ENCODE measurements around the gene TJP1.
"Not testable (repeated sequence)": the region's sequence is repeated elsewhere in the genome, so short reads cannot be mapped to it uniquely, and the experiment has no call there.

The TJP1 gene

DNA sequence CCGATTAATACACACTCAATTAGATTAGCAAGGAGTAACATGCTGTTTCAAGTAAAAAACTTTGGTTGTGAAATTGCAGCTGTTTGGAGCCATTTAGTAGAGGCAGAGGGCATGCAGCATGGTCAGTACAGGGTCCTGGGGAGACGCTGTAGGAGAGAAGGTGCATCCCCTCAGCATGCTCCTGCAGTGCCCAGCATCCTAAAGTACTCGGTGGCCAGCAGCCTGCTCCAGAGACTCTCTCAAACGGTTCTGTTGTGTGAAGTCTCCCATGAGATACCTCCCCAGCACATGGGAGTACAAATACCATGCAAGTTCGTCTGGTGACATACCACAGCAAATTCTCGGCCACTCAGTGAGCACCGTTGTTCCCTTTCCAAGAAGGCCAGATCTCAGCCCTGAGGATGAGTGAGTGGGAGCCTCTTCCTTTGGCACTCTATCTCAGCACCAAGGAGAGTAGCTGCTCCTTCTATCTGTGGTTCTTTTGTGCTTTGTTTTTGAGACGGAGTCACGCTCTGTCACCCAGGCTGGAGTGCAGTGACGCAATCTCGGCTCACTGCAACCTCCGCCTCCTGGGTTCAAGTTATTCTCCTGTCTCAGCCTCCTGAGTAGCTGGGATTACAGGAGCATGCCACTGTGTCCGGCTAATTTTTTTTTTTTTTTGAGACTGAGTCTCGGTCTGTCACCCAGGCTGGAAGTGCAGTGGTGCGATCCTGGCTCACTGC is 72.7 kb downstream of the TJP1 start:
- DNase-seq: no peak

DNA sequence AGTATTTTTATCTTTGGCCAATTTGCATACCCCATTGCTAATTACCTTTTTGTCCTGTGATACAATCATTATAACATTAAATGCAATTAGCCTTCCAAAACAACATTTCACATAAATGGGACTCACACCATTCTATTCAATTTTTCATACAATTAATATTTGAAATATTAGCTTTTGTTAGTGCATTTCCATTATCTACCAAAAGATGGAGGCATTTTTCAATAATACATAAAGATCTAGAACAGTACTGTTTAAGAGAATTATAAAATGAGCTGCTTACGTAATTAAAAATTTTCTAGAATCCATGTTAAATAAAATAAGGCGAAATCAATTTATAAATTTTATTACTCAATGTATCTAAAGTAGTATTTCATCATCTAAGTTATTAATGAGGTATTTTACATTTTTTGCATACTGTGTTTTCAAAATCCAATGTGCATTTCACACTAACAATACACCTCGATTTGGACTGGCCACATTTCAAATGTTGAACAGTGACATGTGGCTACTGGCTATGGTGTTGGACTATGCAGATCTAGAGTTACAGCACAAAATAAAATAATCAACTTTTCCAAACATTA is 74.3 kb downstream of the TJP1 start:
- no peak for DNase-seq

DNA sequence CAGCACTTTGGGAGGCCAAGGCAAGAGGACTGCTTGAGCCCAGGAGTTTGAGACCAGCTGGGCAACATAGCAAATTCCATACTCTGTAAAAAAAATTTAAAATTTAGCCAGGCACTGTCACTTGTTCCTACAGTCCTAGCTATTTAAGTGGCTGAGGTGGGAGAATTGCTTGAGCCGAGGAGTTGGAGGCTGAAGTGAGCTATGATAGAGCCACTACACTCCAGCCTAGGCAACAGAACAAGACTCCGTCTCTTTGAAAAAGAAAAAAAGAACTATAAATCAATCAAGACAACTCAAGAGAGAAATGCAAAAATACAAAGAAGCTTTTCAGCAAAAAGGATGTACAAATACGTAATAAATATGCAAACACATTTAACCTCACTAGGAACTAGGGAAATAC is 78.8 kb downstream of the TJP1 start:
- DNase-seq: no peak

DNA sequence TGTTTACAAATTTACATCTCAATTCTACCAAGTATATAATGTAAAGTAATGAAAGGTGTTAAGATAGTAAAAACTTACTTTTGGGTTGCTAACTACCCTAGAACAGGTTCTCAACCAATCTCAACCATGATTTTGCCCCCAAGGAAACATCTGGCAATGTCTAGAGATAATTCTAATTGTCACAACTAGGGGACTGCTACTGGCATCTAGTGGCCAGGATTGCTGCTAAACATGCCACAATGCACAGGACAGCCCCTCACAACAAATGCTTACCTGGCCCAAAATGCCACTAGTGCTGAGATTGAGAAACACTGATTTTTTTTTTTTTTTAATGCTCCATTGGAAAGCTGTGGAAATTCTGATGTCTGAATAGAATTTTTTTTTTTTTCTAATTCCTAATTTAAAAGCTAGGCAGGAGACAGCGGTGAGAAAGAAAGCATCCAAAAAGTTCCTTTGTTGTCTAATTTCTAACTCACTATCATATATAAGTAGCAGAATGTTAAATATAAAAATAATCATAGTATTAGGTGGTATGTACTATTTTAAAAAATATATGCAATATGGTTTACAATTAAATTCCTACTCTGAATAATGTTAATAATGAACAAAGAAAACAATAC is 81.5 kb downstream of the TJP1 start:
- no peak for DNase-seq

DNA sequence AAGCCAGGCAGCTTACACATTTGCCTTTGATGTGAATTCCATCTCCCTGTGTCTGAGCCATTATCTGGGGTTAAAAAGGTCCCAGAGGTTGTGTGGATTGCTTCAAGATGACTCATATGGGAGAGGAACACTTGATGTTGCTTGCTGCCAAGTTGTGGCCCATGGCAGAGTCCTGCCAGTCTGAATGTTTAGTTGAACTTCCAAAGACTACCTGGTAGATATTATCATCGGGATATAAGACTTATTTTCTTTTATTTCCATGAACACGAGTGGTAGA is 85.6 kb downstream of the TJP1 start:
- DNase-seq: no peak

DNA sequence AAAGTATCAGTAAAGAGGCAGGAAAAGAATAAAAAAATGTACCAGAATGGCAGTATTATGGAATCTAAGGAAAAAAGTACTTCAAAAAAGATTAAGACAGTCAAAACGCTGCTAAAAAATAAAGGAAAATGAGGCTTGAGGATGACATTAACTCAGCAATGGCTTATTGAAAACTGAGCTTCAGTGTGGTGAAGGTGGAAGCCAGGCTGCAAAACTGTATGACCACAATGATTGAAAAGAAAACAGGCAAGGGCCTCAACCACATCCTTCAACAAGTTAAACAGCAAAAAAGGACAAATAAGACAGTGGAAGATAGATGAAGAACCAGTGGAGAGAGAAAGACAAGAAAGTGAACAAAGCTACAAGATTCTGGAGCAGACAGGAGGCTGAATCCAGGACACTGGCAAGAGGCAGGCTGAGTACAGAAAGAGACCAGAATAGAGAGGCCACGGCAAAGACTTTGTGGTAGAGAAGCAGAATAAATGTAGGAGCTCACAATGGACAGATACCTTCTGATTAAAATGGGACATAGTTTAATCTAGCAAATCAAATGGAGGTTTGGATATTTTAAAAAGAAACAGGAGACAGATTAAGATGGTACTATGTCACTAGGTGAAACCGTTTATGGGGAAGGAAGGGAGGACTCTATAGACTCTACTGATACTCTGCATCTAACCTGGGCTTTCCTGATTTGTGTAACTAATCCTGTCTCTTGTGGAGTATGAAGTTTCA is 86.1 kb downstream of the TJP1 start:
- DNase-seq: no peak

DNA sequence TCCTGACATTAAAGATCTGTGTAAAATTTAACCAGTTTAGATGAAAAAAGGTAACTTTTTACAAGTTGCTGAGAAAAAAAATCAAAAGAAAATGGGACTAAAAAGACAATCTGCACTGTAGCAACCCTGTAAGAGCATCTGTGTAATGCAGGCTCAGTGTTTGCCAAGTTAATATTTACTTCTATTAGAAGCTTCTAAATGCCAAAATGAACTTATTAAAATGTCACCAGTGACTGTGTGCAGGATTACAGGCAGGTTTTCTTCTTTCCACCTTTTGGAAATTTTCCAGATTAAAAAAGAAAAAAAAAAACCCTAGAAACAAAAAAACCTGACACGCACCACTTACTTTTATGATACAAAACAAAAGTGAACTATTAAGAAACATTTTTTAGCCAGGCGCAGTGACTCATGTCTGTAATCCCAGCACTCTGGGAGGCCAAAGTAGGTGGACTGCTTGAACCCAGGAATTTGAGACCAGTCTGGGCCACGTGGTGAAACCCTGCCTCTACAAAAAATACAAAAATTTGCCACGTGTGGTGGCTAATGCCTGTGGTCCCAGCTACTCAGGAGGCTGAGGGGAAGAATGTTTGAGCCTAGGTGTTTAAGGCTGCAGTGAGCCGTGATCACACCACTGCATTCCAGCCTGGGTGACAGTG is 87.2 kb downstream of the TJP1 start:
- no peak for DNase-seq

DNA sequence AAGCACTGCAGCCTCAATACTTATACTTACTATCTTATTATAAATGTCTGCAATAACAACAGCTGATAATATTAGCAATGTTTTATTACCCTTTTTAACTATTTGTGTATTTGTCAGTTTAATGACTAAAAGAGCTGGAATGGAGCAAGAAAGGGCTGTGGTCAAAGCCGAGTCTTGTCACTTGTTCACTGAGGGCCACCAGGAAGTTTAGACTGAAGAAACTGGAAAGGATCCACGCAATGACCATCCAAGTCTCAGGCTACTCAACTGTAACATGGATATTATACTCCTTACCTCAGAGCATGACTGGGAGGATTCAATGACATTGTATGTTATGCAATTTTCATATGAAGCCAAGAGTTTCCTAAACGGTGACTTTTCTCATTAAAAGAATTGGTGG is 90.4 kb downstream of the TJP1 start:
- no peak for DNase-seq

DNA sequence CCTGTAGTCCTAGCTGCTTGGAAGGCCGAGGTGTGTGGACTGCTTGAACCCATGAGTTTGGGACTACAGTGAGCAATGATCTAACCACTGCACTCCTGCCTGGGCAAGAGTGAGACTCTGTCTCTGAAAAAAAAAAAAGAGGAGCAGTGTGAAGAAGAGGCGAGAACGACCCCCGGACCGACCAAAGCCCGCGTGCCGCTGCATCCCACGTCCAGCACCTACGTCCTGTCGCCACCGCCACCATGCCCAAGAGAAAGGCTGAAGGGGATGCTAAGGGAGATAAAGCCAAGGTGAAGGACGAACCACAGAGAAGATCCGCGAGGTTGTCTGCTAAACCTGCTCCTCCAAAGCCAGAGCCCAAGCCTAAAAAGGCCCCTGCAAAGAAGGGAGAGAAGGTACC is 91.8 kb downstream of the TJP1 start:
- not testable (repeated sequence) for DNase-seq

DNA sequence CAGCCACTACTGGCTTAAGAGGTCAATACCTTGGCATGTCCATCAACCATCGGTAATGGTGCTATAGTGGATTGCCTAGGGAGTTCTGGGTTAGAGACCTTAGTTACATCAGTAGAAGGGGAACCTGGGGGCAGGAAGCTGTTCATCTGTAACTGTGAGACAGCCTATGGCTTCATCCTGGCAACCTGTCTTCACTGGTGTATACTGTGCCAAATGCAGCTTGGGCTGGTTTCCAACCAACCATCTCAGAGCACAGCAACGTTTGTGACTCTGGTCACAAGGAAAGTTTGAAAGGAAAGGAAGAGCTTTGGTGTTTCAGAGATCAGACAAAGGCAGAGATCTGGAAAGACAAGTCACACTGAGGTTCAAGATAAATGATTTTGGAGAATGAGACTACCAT is 93.8 kb downstream of the TJP1 start:
- no peak for DNase-seq

DNA sequence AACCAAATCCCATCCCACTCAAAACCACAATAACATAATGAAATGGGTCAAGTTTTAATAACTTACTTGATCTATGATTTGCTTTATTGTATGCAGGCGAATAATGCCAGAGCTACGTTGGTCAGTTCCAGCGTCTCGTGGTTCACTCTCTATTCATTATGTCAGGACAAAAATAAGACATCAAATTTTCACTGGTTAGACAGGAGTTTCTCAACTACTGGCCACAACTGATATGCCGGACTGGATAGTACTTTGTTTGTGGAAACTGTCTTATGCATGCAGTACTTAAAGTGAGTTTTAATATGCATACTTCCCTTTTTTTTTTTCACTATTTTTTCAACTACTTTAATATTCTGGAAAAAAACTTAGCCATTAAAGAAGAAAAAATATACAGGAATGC is 94.4 kb downstream of the TJP1 start:
- no peak for DNase-seq

DNA sequence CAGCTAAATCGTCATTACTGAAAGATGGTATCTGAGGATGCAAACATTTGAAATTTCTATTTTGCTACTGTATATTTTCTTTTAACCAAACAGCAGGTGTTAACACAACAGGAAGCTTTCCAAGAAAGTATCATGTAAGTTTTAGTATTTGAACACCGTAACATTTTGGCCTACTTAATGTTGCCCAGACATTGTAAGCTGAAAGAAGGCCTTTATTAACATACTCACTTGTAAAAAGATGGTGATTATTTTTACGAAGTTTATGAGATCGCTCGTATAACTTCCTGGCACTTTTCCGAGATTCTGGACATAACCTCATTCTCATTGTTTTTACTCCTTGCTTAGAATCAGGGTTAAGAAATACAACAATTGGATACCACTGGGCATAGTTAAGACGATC is 95.7 kb downstream of the TJP1 start:
- DNase-seq: no peak

DNA sequence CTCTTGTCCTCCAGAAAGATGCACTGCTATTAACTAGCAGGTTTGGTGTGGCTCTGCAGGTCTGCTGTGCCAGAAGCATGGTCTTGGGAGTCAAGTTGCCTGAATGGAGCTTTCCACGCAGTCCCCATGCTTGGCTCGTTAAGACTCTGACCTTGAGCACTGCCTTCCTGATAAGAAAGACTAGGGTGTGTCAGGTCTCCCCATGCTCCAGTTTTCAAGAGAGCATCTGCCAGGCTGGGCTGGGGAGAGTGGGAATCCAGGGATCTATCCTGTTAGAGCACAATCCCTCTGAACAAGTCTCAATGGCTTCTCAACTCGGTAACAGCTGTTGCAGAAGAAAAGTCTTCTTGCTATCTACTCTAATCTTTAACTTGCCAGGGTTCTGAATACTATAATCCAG is 98.2 kb downstream of the TJP1 start:
- no peak for DNase-seq

DNA sequence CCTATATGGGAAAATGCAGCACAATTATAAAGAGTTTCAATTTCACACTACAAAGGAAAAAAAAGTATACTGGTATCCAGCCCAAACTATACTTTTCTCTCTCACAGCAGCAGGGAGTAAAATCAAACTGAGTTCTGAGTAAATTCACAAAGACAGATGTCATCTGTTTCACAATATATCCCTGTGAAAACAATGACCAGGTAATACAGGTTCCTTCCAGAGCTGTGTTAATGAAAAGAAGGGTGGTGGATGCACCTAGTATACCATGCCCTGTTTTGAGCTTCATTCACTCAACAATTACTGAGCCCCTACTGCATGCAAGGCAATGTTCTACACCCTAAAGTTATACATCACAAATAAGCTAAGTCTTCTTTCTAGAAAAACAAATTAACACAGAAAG is 108.5 kb downstream of the TJP1 start:
- DNase-seq: no peak

DNA sequence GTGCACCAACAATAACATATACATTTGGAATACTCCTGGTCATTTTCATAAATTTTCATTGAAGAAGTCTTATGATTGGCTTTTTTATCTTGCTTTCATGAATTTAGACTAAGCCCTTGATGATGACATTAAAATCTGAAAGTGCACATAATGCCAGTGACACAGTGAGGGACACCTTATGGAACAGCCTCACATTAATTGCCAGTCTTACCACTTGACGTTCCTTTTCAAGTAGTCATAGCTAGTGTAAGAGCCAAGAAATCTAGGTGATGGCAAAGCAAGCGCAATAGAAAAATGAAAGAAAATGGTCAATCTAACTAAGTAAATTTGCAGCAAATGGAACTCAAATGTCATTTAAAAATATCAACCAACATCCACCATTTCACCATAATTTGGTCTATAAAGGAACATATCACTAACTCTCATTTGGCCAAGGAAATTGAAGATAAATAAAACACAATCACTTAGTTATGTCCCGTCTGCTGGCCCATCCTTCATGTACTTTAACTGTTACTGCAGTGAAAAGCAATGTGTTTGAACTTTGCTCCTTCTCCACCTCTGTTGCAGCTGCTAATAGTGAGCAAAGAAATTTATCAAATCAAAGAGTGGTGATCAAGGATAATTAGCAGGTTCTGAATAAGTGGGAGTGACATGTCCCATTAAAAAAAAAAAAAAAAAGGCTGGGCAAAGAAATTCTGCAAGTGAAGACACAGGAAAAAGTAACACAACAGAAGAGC is 110.0 kb downstream of the TJP1 start:
- no peak for DNase-seq

DNA sequence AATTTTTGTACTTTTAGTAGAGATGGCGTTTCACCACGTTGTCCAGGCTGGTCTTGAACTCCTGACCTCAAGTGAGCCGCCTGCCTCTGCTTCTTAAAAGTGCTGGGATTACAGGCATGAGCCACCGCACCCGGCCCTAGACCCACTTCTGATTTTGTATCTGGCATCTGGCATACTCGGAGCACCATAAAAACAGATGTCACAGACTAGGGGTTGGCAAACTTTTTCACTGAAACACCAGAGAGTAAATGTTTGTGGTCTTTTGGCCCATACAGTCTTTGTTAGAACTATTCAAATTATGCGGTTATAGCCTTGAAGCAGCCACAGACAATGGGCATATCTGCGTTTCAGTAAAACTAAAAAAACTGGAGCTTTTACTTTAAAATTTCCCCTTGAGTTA is 110.7 kb downstream of the TJP1 start:
- no peak for DNase-seq

DNA sequence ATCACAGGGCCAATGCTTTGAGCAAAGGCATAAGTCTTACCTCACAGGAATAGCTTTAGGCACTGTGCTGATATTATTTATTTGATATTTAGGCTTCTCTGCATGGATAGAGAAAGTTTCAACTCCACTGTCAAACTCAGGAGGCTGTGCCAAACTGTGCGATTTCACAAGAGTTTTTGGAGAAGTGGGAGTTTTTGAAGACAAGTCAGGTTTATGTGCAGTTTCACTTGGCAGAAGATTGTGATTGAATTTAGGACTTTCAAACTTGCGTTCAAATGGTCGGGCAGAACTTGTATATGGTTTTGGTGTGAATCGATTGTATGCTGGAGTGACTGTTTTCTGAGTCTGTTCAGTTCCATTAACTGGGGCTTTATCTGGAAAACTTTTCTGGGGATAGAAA is 113.7 kb downstream of the TJP1 start:
- no peak for DNase-seq

DNA sequence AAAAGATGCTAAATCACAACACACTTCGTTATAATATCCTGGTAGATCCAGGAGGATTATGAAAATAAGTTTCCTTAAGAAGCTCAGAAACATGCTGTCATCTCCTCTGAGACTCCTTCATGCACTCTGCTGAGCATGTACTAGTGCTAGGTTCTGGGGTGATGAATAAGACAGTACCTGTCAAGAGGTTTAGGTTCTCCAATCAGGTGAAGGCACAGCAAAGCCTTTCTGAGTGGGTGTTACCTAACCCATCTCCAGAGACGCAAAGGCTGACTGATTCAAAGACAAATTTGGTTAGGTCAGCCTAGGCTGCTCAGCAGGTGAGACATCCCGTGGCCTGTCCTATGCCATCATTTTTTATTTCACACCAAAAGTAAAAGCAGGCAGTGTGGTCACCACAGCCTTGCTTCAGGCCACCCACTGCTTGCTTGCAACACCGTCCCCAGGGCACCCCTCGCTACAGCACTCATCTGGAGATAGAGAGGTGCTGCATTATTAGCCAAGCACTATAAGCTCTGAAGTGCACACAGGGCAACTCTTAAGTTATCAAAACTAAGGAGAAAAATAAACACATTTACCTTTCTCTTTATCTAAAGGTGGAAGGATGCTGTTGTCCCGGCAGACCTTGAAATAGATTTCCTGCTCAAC is 117.2 kb downstream of the TJP1 start:
- DNase-seq: no peak

DNA sequence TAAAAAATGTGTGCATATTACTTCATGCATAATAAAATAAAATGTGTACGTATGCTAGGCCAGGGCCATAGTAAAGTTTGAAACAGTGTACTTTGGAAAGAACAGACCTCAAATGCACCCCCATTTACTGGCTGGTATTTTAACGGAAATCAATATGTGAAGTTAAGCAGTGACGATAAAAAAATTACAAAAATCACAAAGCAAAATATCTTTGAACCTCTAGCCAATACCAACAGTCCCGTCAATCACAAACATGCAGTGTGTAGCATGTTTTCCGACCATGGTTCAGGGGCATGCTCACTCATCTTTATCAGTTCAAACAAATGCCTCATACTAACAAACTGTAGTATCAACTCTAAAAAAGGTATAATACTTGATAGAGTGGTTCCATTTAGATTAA is 121.1 kb downstream of the TJP1 start:
- no peak for DNase-seq

DNA sequence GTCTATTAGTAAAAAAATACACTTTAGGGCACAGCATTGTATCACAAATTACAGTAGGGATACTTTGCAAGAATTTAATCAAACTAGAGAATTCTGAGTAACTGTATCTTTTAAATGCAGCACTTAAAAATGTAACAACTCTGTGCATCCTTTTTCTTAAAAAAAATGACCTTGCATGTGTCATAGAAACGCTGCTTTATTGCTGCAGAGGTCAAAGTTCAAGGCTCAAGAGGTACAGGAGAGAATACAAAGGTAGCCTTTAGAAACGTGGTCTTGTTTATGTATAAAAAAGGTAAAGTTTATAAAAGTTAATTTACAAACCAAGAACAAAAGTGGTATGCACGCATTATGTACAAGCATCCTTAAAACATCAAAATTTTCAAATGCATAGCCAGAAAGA is 122.0 kb downstream of the TJP1 start:
- no peak for DNase-seq

DNA sequence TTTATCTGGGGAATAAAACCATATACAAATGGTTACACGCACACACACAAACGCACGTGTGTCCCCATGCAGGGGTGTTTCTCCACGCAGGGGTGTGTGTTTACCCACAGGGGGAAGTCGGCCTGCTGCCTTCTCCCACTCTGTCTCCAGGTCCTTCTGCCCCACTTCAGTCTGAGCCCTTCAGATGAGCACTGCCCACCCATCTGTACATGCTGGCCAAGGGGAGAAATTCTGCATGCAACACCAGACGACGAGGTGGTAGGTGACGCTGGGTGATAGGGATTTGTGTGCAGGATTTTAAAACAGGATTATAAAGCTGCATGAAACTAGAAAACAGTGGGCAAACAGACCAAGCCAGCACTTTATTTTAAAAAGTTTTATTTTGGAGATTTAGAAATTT is 122.5 kb downstream of the TJP1 start:
- no peak for DNase-seq

DNA sequence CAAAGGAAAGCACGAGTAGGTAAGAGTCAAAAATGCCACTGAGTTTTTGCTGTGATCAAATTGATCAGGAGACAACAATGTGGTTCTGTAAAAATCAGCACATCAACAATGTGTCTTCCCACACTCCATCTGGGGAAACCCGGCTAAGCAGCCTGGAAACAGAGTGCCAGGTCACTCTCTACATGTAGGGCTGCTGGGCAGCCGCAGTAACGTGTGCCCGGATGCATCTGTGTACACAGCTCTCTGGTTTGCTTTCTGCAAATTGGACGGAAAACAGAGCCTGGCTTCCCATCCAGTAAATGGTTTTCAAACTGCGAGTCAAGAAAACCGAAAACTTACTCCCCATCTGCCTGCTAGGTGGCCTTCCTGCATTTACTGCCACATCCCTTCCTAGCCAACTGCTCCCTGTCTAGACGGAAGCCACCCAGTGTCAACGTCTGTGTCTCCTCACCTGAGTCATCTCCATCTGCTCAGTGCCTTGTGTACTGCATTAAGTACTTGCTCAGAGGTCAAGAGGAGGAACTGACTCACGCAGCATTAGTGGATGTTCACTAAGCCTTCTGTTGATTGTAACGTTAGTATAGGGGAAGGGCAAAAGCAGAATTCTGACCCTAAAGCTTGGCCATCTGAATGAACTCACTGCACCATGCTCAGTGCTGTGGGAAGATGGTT is 124.1 kb downstream of the TJP1 start:
- DNase-seq: no peak
